ENCODE measurements around the gene RD3L. TPM values are rescaled to one million over a fixed set of nuclear protein-coding genes. Genes with fewer than 3 reads are reported as not detected.

The RD3L gene
- total and polyA plus RNA-seq, 12 donors = not detected

DNA sequence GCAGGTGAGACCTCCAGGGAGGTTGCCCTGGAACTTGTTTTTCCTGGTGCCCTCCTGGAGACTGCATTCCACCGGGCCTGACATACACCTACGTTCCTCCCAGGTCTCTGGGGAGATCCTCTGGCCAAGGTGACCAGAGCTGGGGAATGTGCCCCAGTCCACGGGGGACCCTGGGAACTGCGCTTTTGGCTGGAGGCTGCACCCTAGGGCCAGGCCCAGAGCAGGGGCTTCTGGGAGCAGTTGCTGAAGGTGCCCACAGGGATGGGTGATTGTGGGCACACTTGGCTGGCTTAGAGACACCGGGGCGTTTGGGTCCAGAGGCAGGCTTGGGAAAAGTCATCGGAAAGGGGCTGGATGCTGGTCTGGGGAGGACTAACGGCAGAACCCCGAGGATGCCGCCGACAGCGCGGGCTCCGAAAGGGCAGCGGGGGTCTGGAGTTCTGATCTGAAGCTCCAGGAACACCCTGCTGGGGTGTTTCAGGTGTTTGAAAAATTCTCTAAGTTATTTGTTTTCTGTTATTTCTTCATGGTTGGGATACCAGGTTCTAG lies 50.6 kb downstream of the RD3L start:
- intact Hi-C loops (cut with DNase I) = loop anchor here in 1 of 2 donors (10.0 kb wide), 1 partner anchor 77 kb away; no protein-coding TSS in a partner anchor
- H3K9me3 ChIP-seq (replicated peaks in 1 of 3) = no peaks in the 10 kb centered on the region
- H3K27ac ChIP-seq = peak overlapping the region in 1 of 5 donors; percentile 74
- TF ChIP-seq CTCF (IDR thresholded peaks at IDR 0.05) (no peak), POLR2A (IDR thresholded peaks at IDR 0.05) (no peak)
- H3K36me3 ChIP-seq (replicated peaks in 1 of 2) = no peaks in the 10 kb centered on the region
- no peaks in the 10 kb centered on the region for H3K27me3 ChIP-seq
- 89 to 97% (median 92%) methylated on average over 11 to 15 of the region's 15 CpGs for WGBS, 4 donors
- DNase-seq = no peak
- H3K4me1 ChIP-seq (replicated peaks in 1 of 2) = peaks cover 8 to 12% of the 10 kb centered on the region in 2 donors
- no peak overlapping the region for H3K4me3 ChIP-seq

DNA sequence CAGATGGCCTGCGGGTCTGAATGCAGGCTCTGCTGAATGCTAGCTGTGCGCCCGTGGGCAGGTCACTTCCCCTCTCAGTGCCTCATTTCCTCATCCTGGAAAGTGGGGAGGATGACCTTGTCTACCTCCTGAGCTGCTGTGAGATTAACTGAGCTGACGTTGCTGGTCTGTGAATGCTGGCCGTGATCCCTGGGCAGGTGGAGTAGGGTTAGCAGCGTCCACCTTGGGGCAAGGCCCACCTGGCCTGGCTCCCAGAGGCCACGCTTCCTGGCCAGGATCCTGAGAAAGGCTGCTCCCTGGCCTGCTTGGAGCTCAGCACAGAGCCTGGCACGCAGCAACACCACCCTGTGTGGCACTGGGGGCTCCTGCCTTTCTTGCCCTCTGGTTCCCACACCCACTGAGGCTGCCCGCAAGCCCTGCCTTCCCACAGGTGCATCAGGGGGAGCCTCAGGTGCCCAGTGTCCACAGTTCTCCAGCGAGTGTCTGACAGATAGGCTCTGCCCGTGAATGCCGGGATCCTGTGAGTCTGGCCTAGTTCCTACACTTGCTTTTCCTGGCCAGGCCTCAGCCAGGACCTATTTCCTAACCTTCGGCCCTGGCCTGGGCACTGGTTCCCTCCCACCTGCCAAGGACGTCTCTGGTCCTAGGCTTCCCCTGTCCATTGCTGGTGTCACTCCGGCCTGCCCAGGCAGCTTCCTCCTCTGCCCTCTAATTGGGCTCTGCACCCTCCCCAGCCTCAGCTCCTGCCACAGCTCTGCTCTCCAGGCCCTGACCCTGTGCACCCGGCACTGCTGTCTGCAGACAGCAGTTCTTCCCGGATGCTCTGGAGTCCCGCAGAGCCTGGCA lies 51.3 kb downstream of the RD3L start:
- Histone ChIP-seq H3K27ac (peak overlapping the region in 4 of 5 donors; percentile 20 to 74 (median 26)), H3K4me1 (replicated peaks in 1 of 2) (peaks cover 8 to 12% of the 10 kb centered on the region in 2 donors), H3K4me3 (no peak overlapping the region), H3K27me3 (no peaks in the 10 kb centered on the region), H3K36me3 (replicated peaks in 1 of 2) (no peaks in the 10 kb centered on the region), H3K9me3 (replicated peaks in 1 of 3) (no peaks in the 10 kb centered on the region)
- intact Hi-C loops (cut with DNase I) = loop anchor here in 1 of 2 donors (10.0 kb wide), 1 partner anchor 76 kb away; no protein-coding TSS in a partner anchor
- no peak for TF ChIP-seq POLR2A (IDR thresholded peaks at IDR 0.05)
- WGBS, 4 donors = 45 to 63% (median 49%) methylated on average over 3 to 18 of the region's 18 CpGs
- peak in 6 of 7 donors; percentile 27 to 67 (median 58) for DNase-seq

Other genes with a start within 250 kb of the RD3L start
- 10 to 100 TPM in 1 of 9 donors, 1 to 10 TPM in 8; 1.3 to 10.2 (median 5.4) TPM for gene XRCC3, start 227.1 kb downstream of the RD3L start, total RNA-seq
- 1 to 10 TPM; 2.8 to 5.1 (median 5.0) TPM for gene XRCC3, start 227.1 kb downstream of the RD3L start, polyA plus RNA-seq
- gene ZFYVE21, start 226.7 kb downstream of the RD3L start, total RNA-seq = 10 to 100 TPM; 20.9 to 71.4 (median 49.8) TPM
- gene ZFYVE21, start 226.7 kb downstream of the RD3L start, polyA plus RNA-seq = 10 to 100 TPM; 21.9 to 41.4 (median 39.1) TPM
- gene PPP1R13B, start 95.0 kb downstream of the RD3L start, total RNA-seq = 10 to 100 TPM in 8 of 9 donors, 1 to 10 TPM in 1; 9.6 to 42.4 (median 24.6) TPM
- 10 to 100 TPM; 14.6 to 24.8 (median 17.0) TPM for gene PPP1R13B, start 95.0 kb downstream of the RD3L start, polyA plus RNA-seq
- 1 to 10 TPM in 8 of 9 donors, under 1 TPM in 1; 0.06 to 7.0 (median 2.6) TPM for gene TDRD9, start 14.1 kb downstream of the RD3L start, total RNA-seq
- gene TDRD9, start 14.1 kb downstream of the RD3L start, polyA plus RNA-seq = 1 to 10 TPM; 2.2 to 7.8 (median 5.8) TPM
- gene ASPG, start 143.2 kb upstream of the RD3L start, total RNA-seq = 1 to 10 TPM in 7 of 9 donors, under 1 TPM in 2; 0.17 to 9.1 (median 3.2) TPM
- 1 to 10 TPM in 2 of 3 donors, under 1 TPM in 1; 0.07 to 7.6 (median 6.0) TPM for gene ASPG, start 143.2 kb upstream of the RD3L start, polyA plus RNA-seq
- 10 to 100 TPM in 4 of 9 donors, 1 to 10 TPM in 5; 1.8 to 23.9 (median 7.1) TPM for gene KIF26A, start 196.1 kb upstream of the RD3L start, total RNA-seq
- 10 to 100 TPM in 1 of 3 donors, 1 to 10 TPM in 1, under 1 TPM in 1; 0.49 to 16.1 (median 2.5) TPM for gene KIF26A, start 196.1 kb upstream of the RD3L start, polyA plus RNA-seq